Stimulated activated effector memory CD8-positive, alpha-beta T cell treated with anti-CD3 and anti-CD28 coated beads, Interleukin-12 subunit alpha, Interleukin-12 subunit beta, amount 100 ng/mL, for 72 hours (primary cell): ENCODE data around the gene NUDT14.

Experiments used
- ATAC-seq: fragments of 150-1000 bp; cut with Tn5 transposase; 2 replicates; pipeline ENCODE4 v1.10.0; 2021
- DNase-seq, 2 donors: peaks; one replicate each; pipeline ENCODE4 v3.0.0; 2021 to 2022; ENCODE audit warnings: low spot score in 2 of 2
- H3K27ac Mint-ChIP-seq: one replicate; pipeline ENCODE4 v1.8.0; 2022; ENCODE audit warnings: mild to moderate bottlenecking, mixed read lengths
- H3K36me3 Mint-ChIP-seq: one replicate; pipeline ENCODE4 v1.8.0; 2022; ENCODE audit warnings: mild to moderate bottlenecking, mixed read lengths
- H3K4me1 Mint-ChIP-seq: one replicate; pipeline ENCODE4 v1.8.0; 2022; ENCODE audit warnings: mixed read lengths
- H3K4me3 Mint-ChIP-seq: one replicate; pipeline ENCODE4 v1.8.0; 2022; ENCODE audit warnings: mild to moderate bottlenecking, mixed read lengths
- H3K9me3 Mint-ChIP-seq: one replicate; pipeline ENCODE4 v1.8.0; 2022; ENCODE audit warnings: mixed read lengths

The NUDT14 gene

DNA sequence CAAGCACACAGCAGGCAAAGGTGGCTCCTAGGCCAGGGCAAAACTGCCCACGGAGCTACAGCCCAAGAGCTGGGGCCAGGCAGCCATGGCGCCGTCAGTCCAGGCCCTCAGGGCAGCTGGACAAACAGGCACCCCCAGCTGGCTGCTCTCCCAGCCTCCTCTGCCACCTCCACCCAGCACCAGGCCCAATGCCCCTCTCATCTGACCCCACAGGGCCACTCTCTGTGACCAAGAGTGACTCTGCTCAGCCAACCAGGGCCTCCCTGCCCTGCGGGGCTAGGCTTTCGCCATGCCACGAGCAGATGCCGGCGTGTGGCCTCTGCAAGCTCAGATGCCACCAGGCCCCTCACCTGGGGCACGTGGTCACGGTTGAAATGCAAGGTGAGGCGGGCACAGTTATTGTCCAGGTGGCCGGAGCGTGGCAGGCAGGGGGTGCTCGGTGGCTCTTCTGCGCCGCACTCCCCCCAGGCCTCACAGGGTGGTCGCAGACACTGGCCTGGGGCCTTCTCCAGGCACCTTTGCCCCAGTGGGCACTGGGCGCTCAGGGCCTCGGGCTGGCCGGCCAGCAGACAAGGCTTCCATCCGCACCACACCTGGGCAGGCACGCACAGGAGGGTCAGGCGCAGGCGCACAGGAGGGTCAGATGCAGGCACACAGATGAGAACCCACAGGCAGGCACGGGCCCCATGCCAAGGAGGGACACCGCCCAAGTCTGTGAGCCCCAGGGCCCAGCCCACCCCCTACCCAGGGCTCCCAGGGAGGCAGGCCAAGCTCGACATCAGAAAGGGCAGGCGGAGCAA, 35.5 kb downstream of the NUDT14 start:
- DNase-seq (no peak), ATAC-seq (no peak)
- no peaks in the 10 kb centered on the region for H3K9me3 Mint-ChIP-seq
- H3K27ac Mint-ChIP-seq, result no peak overlapping the region
- no peaks in the 10 kb centered on the region for H3K36me3 Mint-ChIP-seq
- no peaks in the 10 kb centered on the region for H3K4me1 Mint-ChIP-seq
- H3K4me3 Mint-ChIP-seq, result no peak overlapping the region

DNA sequence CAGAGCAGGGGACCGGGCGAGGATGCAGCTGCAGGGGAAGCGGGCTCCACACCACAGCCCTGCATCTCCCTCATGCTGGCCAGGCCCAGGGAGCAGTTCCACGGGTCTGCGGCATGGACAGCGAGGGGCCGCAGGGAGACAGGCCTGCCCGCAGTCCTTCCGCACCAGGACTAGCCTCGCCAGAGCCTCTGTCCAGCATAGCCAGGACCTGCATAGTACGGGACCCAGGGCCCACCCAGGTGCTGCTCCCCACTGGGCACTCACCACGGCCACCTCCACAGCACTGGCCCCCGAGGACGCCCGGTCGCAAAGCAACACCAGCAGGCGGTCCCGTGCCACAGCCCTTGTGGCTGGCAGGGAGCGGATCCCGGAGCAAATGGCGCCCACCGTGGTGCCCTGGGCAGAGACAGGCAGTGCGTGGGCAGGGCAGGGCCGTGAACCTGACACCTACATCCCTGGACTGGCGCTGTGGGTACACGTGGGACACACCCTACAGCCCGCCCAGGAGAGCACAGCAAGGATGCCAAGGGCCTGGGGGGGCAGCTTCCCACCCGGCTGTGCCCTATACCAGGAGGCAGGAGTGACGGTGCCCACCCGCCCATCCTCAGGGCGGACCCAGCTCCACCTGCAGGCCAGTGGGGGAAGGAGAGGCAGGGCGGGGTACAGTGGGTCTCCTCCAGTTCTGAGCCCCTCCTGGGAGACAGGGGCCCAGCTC, 36.3 kb downstream of the NUDT14 start:
- Mint-ChIP-seq H3K4me3 (no peak overlapping the region), H3K27ac (no peak overlapping the region), H3K4me1 (no peaks in the 10 kb centered on the region), H3K9me3 (peaks cover 3% of the 10 kb centered on the region), H3K36me3 (no peaks in the 10 kb centered on the region)
- DNase-seq (no peak), ATAC-seq (peak; percentile 4)

DNA sequence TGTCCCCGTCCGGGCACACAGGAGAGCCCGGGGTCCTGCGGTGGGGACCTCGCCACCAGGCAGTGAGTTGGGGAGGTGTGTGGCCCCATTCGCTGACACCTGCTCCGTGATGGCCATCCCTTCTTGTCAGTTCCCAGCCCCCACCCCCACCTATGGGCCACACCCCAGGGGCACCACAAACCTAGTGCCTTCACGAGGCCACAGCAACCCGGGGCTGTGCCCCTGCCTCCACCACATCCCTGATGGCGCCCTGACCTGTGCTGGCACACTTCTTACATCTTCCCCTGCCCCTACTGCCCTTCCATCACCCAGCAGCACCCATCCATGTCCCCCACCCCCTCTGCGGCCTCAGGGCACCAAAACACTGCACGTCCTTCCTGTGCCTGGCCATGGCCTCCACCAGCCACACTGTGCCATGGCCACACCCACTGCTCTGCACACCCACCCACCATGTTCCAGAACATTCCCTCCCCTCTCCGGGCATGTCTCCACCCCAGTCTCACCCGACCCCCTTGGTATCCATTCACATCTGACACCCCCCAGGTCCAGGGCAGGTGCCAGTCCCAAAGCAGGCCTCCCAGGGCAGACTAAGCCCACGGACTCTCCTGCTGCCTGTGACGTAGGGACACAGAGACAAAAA, 37.0 kb downstream of the NUDT14 start:
- Mint-ChIP-seq H3K27ac (no peak overlapping the region), H3K4me3 (no peak overlapping the region), H3K4me1 (no peaks in the 10 kb centered on the region), H3K9me3 (peaks cover 4% of the 10 kb centered on the region), H3K36me3 (no peaks in the 10 kb centered on the region)
- DNase-seq, result no peak
- no peak for ATAC-seq

DNA sequence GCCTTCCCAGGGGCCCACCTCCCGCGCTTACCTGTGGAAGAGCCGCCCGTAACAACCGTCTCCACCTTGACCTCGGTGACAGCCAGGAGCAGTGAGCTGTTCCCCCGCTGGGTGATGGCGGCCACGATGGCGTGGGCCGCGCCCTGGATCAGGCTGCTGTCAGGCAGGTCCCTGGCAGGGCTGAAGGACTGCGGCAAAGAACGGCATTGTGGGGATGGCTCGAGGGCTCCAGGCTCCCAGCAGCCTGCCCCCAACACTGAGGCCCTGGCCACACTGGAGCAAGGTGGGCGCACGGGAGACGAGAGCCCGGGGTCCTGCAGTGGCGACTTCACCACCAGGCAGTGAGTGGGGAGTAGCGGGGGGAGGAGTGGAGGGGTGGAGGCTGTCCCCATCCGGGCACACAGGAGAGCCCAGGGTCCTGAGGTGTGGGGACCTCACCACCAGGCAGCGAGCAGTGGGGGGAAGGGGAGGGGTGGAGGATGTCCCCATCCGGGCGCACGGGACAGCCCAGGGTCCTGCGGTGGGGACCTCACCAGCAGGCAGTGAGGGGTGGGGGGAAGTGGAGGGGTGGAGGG, 37.6 kb downstream of the NUDT14 start:
- H3K4me3 Mint-ChIP-seq, result no peak overlapping the region

DNA sequence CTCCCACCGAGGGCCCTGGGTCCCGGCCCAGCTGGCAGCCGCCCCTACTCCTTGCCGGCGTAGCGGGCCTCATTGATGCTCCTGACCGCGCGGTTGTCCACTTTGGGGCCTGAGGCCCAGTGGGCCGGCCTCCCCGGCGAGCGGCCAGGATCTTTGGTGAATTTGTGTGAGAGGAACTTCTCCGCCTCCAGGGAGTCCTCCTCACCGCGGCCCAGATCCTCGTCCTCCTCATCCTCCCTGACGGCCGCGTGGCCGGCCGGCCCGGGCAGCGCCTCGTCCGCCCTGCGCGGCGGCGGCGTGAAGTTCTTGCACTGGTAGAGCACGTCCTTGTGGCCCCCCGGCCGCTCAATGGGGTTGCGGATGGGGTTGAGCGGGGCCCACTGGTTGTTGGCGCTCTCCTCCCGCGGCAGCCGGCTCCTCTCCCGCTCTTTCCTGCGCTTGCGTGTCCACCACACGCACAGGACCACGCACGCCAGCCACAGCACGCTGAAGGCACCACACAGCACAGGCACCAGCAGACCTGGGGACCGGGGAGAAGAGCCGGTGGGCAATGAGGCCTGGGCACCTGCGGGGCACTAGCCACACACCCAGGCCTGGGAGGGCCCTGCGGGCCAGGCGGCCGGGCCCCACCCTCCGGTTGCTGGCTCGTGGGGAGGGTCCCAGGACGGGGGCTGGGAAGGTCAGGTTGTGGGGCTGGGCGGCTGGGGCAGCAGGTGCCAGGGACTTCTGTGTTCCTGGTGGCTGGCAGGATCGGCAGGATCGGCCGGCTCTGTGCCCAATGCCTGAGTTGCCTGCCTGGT, 38.3 kb downstream of the NUDT14 start:
- Mint-ChIP-seq H3K36me3 (no peaks in the 10 kb centered on the region), H3K4me1 (no peaks in the 10 kb centered on the region), H3K4me3 (no peak overlapping the region), H3K27ac (no peak overlapping the region), H3K9me3 (peaks cover 4% of the 10 kb centered on the region)
- DNase-seq, result no peak
- ATAC-seq, result no peak

More for the DNA sequence above, 37.6 kb downstream of the NUDT14 start:
- H3K36me3 Mint-ChIP-seq, result no peaks in the 10 kb centered on the region
- no peak for ATAC-seq
- no peaks in the 10 kb centered on the region for H3K4me1 Mint-ChIP-seq
- no peak overlapping the region for H3K27ac Mint-ChIP-seq
- H3K9me3 Mint-ChIP-seq, result peaks cover 4% of the 10 kb centered on the region
- DNase-seq, result no peak

DNA sequence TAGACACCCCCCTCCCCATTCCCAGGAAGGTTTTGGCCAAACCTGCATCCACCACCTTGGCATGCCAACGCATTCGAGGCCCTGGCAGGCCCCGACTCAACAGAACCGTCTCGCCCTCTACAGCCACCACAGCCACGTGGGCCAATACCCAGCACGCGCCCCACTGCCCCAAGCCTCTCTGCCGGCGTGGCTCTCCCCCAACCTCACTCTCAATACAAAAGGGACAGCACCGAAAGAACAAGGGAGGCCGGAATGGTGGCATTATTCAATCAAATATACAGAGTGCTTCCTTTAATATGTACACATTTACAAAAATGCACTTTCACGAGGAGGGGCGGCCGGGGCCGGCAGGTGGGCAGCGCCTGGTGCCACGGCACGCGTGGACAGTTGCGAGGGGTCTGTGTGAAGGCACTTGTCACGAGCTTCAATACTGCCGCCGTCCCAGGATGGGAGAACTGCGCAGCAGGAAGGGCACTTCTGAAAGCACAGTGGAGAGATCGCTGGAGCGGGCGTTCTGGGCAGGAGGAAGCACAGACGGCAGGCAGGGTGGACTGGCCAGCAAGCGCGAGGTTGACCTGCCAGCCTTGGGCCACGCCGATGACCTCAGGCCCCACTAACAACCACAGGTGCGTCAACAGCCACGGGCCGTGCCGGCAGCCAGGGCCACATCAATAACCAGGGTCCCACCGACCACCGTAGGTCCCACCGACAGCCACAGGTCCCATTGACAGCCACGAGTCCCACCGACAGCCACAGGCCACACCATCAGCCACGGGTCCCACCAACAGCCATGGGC, 39.4 kb downstream of the NUDT14 start:
- no peaks in the 10 kb centered on the region for H3K36me3 Mint-ChIP-seq
- H3K9me3 Mint-ChIP-seq, result peaks cover 4% of the 10 kb centered on the region
- DNase-seq, result no peak
- no peak for ATAC-seq
- no peaks in the 10 kb centered on the region for H3K4me1 Mint-ChIP-seq
- H3K27ac Mint-ChIP-seq, result no peak overlapping the region
- no peak overlapping the region for H3K4me3 Mint-ChIP-seq

DNA sequence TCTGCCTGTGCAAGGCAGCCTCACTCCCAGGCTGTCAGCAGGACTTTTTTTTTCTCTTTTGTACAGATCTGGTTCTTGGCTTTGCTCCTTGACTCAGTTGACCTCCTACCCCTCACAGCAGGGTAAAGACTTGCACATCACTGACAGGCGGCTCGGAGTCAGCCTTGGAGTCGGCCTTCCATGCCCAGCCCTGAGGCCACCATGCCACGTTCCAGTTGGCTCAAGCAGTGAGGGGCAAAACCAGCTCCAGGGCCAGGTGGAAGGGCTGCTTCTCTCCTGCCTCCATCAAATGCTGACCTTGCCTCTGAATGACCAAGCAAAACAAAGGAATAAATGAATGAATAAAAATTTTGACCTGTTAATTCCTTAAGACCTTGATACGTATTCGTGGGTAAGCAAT, 40.1 kb downstream of the NUDT14 start:
- no peak overlapping the region for H3K27ac Mint-ChIP-seq
- H3K4me1 Mint-ChIP-seq, result no peaks in the 10 kb centered on the region
- DNase-seq, result no peak
- H3K36me3 Mint-ChIP-seq, result no peaks in the 10 kb centered on the region
- peaks cover 4% of the 10 kb centered on the region for H3K9me3 Mint-ChIP-seq
- no peak for ATAC-seq
- no peak overlapping the region for H3K4me3 Mint-ChIP-seq

DNA sequence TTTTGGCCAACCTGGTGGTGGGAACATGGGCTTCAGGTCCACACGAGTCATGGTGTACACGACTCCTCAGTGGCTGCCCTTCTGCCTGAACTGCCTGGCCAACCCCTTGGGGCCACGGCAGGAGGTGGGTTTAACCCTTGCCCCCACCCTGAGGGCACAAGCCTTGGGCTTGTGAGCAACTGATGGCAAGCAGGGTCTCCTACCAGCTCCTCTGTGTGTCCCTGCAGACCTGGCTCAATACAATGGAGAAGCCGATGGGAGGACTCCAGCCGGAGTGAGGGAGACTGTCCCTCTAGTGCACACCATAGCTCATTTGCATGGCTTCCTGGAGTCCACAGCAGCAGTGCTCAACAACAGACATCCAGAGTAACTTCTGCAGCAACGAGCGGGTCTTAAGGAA, 40.5 kb downstream of the NUDT14 start:
- DNase-seq (no peak), ATAC-seq (no peak)
- H3K9me3 Mint-ChIP-seq, result peaks cover 4% of the 10 kb centered on the region
- H3K4me3 Mint-ChIP-seq, result no peak overlapping the region
- H3K4me1 Mint-ChIP-seq, result no peaks in the 10 kb centered on the region
- H3K36me3 Mint-ChIP-seq, result no peaks in the 10 kb centered on the region
- H3K27ac Mint-ChIP-seq, result no peak overlapping the region

DNA sequence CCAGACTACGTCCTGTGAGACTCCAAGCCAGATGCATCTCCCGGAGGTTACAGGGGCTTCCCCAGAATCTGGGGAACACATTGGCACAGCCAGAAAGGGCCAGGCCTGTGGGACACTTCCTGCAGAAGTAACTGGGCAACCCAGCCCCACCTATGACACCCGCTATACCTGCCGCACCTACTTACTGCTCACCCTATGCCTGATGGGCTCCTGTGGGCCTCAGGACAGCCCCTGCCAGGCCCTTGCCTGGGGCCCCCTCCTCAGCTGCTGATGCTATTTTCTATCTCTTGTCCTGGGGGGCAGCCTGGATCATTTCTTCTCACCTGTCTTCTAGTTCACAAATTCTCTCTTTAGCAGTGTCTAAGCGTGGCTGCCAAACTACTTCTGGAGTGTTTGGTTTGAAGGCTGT, 41.3 kb downstream of the NUDT14 start:
- DNase-seq (no peak), ATAC-seq (no peak)
- no peak overlapping the region for H3K27ac Mint-ChIP-seq
- peaks cover 4% of the 10 kb centered on the region for H3K9me3 Mint-ChIP-seq
- no peaks in the 10 kb centered on the region for H3K4me1 Mint-ChIP-seq
- H3K36me3 Mint-ChIP-seq, result no peaks in the 10 kb centered on the region
- no peak overlapping the region for H3K4me3 Mint-ChIP-seq

DNA sequence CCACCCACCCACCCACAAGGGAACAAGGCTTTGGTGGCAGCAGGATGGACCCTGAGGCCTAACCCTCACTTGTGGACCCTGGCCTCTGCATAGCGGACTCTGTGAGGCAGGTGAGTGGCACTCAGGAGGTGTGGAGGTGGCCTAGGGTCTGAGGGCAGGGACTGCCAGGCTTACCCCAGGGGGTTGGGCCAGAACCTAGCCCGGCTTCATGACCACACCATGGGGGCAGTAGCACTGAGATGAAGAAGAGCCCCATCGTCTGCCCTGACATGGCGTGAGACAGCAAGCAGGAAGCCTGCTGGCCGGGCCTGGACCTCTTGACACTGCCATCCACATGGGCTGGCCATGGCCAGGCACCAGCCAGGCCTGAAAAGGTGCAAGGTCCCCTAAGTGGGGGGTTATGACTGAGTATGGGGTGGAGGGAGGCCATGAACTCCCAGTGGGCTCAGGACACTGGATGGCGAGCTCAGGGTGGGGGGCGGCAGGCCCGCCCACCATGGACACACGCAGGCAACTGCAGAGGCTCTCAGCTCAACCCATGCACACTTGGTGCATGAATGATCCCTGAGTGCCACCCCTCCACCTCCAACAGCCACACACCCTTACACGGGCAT, 41.8 kb downstream of the NUDT14 start:
- Mint-ChIP-seq H3K4me1 (no peaks in the 10 kb centered on the region), H3K9me3 (peaks cover 4% of the 10 kb centered on the region), H3K4me3 (no peak overlapping the region), H3K36me3 (no peaks in the 10 kb centered on the region), H3K27ac (no peak overlapping the region)
- ATAC-seq (no peak), DNase-seq (no peak)

DNA sequence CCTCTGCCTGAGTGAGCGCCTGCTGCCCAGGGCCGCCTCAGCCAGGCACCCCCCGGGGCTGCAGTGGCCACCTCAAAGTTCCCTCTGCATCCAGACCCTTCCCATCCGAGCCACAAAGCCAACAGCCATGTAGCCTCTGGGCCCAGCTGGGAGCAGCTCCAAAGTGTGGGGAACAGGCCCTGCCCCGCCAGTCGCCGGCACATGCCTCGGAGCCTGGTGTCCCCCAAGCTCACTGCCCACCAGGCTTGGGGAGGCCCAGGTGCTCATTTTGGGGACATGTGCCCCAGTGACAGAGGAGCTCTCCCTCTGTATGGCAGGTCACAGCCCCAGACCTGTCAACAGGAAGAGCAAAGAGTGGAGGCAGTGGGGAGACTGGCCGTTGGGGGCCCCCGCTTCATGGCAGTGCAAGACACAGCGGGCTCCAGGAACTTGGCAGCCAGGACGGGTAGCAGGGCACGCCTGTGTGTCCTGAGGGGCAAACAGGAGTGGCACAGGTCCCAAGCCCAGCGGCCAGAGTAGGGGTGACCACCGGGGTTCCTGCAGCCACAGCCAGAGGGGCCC, 42.5 kb downstream of the NUDT14 start:
- ATAC-seq (no peak), DNase-seq (no peak)
- Mint-ChIP-seq H3K4me1 (no peaks in the 10 kb centered on the region), H3K4me3 (no peak overlapping the region), H3K27ac (no peak overlapping the region), H3K36me3 (no peaks in the 10 kb centered on the region), H3K9me3 (peaks cover 4% of the 10 kb centered on the region)

DNA sequence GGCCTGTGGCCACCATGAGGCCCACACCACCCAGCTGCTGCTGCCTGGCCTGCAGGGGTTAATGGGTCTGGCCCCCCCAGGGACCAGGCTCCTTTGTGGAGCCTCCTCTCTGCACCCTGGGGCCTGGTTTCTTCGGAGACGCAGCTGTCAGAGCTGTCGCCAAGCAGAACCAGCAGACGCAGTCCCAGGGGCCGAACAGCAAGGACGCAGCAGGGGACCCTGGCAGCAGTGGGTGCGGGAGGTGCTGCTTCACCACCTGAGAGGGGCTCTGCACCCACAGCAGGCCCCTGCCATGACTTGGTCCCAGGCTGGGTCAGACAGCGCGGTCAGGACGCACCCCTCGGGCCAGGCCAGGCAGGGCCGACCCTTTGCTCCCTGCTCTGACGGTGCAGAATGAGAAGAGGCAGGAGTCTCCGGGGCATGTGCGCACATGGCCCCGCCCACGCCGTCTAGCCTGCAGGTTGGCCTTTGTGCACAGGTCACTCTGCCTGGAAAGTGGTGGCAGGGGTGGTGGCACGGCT, 43.0 kb downstream of the NUDT14 start:
- DNase-seq (no peak), ATAC-seq (no peak)
- peaks cover 6% of the 10 kb centered on the region for H3K9me3 Mint-ChIP-seq
- no peak overlapping the region for H3K27ac Mint-ChIP-seq
- H3K4me3 Mint-ChIP-seq, result no peak overlapping the region
- H3K36me3 Mint-ChIP-seq, result no peaks in the 10 kb centered on the region
- no peaks in the 10 kb centered on the region for H3K4me1 Mint-ChIP-seq

DNA sequence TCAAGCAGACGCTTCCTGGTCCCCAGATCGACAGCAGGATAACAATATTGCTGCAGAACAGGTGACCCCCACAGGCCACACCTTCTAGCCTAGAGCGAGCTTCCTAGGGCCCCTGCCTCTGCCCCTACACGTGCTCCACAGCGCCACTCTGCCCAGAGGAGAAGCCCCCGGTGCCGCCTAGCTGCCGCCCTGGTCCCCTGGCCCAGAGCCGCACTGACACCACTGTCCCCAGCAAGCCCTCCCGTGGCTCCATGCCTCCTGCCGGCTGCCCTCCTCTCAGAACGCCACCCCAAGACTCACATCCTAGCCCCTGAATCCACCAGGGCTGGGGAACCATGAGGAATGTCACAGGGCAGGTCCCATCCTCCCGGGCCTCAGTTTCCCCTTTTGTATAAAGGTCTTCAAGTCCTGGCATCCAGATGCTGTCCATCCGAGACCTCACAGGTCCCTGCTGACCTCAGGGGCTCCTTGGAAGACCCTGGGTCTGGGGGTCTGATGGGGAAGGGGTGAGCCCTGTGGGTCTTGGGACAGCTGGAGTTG, 43.6 kb downstream of the NUDT14 start:
- Mint-ChIP-seq H3K4me3 (no peak overlapping the region), H3K27ac (no peak overlapping the region), H3K9me3 (peaks cover 6% of the 10 kb centered on the region), H3K4me1 (no peaks in the 10 kb centered on the region), H3K36me3 (no peaks in the 10 kb centered on the region)
- peak; percentile 24 for ATAC-seq
- no peak for DNase-seq
